Measurements from ENCODE around the gene HILPDA. TPM values are rescaled to one million over a fixed set of nuclear protein-coding genes. Genes with fewer than 3 reads are reported as not detected.
"Not testable (repeated sequence)": the region's sequence is repeated elsewhere in the genome, so short reads cannot be mapped to it uniquely, and the experiment has no call there.

The HILPDA gene
- total and polyA plus RNA-seq, 7 experiments from 2014 or later, result 2.4 to 39.5 (median 3.1) TPM

DNA sequence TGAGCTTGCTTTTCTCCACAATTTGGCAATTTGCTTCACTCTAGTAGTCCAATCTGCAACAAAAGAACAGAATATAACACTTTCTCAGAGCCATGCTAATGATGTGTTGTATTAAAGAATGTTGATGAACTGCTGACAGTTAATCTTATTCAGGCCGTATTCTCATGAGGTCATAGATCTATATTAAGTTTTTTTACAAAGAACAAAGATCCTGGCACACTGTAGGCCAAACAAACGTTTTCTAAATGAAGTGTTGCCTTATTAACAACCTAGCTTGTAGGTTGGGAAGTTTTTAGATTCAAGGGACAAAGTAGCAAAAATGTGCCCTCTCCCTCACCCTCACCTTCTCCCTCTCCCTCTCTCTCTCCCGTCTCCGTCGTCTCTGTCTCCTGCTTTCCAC lies 6.8 kb downstream of the HILPDA start:
- ATAC-seq, result no peak
- Histone ChIP-seq H3K4me1 (ENCODE audit: control insufficient read depth in 2 of 2, insufficient read depth in 2 of 2, low read length in 2 of 2) (peaks cover 3 to 11% of the 10 kb centered on the region in 2 donors), H3K27me3 (ENCODE audit: control insufficient read depth in 2 of 2, insufficient read depth in 2 of 2, low read length in 2 of 2) (no peaks in the 10 kb centered on the region), H3K27ac (ENCODE audit: low read depth, low read length) (no peak overlapping the region), H3K4me3 (ENCODE audit: low read length) (no peak overlapping the region), H3K36me3 (ENCODE audit: control insufficient read depth in 2 of 3, insufficient read depth in 3 of 3, low read length in 3 of 3) (no peaks in the 10 kb centered on the region), H3K9me3 (ENCODE audit: control insufficient read depth in 2 of 3, low read length in 3 of 3) (no peaks in the 10 kb centered on the region)
- Mint-ChIP-seq H3K4me3 (no peak overlapping the region), H3K9me3 (peaks cover 0 to 1% (median 0%) of the 10 kb centered on the region in 11 donors), H3K27ac (peak overlapping the region in 2 of 9 donors; percentile 31 to 67), H3K4me1 (peaks cover 7 to 28% (median 14%) of the 10 kb centered on the region in 7 donors), H3K36me3 (peaks cover 0 to 19% (median 0%) of the 10 kb centered on the region in 5 donors), H3K27me3 (no peaks in the 10 kb centered on the region)
- CTCF ChIA-PET, result interaction anchor here (0.6 to 4.1 kb wide), 4 partner anchors 31 to 1219 kb away, joined by 3 to 204 read pairs (median 8); partner anchors contain the start of gene IMPDH1
- POLR2A ChIA-PET, result no interaction called here
- intact Hi-C loops (cut with micrococcal nuclease), result no loop called here
- no peak for DNase-seq

DNA sequence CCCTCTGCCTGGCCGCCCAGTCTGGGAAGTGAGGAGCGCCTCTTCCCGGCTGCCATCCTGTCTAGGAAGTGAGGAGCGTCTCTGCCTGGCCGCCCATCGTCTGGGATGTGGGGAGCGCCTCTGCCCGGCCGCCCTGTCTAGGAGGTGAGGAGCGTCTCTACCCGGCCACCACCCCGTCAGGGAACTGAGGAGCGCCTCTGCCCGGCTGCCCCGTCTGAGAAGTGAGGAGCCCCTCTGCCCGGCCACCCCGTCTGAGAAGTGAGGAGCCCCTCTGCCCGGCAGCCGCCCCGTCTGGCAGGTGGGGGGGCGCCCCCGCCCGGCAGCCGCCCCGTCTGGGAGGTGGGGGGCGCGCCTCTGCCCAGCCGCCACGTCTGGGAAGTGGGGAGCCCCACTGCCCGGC lies 7.7 kb downstream of the HILPDA start:
- H3K27me3 Mint-ChIP-seq; H3K27ac ChIP-seq (ENCODE audit: low read depth, low read length); H3K4me3 ChIP-seq (ENCODE audit: low read length); H3K9me3 Mint-ChIP-seq; H3K27me3 ChIP-seq (ENCODE audit: control insufficient read depth in 2 of 2, insufficient read depth in 2 of 2, low read length in 2 of 2); POLR2A ChIA-PET; H3K36me3 ChIP-seq (ENCODE audit: control insufficient read depth in 2 of 3, insufficient read depth in 3 of 3, low read length in 3 of 3); H3K4me3 Mint-ChIP-seq; H3K9me3 ChIP-seq (ENCODE audit: control insufficient read depth in 2 of 3, low read length in 3 of 3); ATAC-seq; DNase-seq; intact Hi-C loops (cut with micrococcal nuclease); CTCF ChIA-PET; H3K27ac Mint-ChIP-seq: not testable (repeated sequence)
- peaks cover 0 to 17% (median 0%) of the 10 kb centered on the region in 5 donors for H3K36me3 Mint-ChIP-seq
- peaks cover 7 to 20% (median 8%) of the 10 kb centered on the region in 7 donors for H3K4me1 Mint-ChIP-seq
- peaks cover 3 to 11% of the 10 kb centered on the region in 2 donors for H3K4me1 ChIP-seq (ENCODE audit: control insufficient read depth in 2 of 2, insufficient read depth in 2 of 2, low read length in 2 of 2)

DNA sequence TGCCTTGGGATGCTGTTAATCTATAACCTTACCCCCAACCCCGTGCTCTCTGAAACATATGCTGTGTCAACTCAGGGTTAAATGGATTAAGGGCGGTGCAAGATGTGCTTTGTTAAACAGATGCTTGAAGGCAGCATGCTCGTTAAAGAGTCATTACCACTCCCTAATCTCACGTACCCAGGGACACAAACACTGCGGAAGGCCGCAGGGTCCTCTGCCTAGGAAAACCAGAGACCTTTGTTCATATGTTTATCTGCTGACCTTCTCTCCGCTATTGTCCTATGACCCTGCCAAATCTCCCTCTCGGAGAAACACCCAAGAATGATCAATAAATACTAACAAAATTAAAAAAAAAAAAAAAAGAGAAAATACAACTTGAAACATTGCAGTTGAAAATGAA lies 8.3 kb downstream of the HILPDA start:
- CTCF ChIA-PET, H3K27ac Mint-ChIP-seq: not testable (repeated sequence)

DNA sequence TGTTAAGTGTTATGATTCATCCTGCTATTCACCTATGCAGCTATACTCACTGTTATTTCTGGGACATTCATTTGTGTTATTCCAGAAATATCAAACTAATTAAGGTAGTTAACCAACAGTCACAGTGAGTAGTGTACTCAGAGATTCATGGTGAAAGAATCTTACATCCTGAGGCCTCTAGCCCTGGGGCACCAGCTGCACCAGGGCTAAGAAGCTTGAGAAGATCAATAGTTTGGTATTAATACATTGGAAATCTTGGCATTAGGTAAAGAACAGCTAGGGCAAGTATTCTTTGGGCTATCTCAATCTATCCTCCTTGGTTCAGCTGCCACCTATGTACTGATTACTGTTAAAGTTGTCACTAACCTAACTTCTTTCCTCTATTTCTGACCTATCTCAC lies 11.2 kb downstream of the HILPDA start:
- H3K27me3 Mint-ChIP-seq; H3K4me1 ChIP-seq (ENCODE audit: control insufficient read depth in 2 of 2, insufficient read depth in 2 of 2, low read length in 2 of 2); H3K27me3 ChIP-seq (ENCODE audit: control insufficient read depth in 2 of 2, insufficient read depth in 2 of 2, low read length in 2 of 2); CTCF ChIA-PET; H3K4me3 ChIP-seq (ENCODE audit: low read length); H3K36me3 Mint-ChIP-seq; ATAC-seq; H3K9me3 ChIP-seq (ENCODE audit: control insufficient read depth in 2 of 3, low read length in 3 of 3); H3K4me1 Mint-ChIP-seq; H3K4me3 Mint-ChIP-seq; POLR2A ChIA-PET; DNase-seq; H3K36me3 ChIP-seq (ENCODE audit: control insufficient read depth in 2 of 3, insufficient read depth in 3 of 3, low read length in 3 of 3); intact Hi-C loops (cut with micrococcal nuclease); H3K9me3 Mint-ChIP-seq; H3K27ac Mint-ChIP-seq; H3K27ac ChIP-seq (ENCODE audit: low read depth, low read length): not testable (repeated sequence)

More for the DNA sequence above, 8.3 kb downstream of the HILPDA start:
- H3K4me1 ChIP-seq (ENCODE audit: control insufficient read depth in 2 of 2, insufficient read depth in 2 of 2, low read length in 2 of 2); DNase-seq; H3K9me3 Mint-ChIP-seq; intact Hi-C loops (cut with micrococcal nuclease); H3K9me3 ChIP-seq (ENCODE audit: control insufficient read depth in 2 of 3, low read length in 3 of 3); POLR2A ChIA-PET; H3K36me3 ChIP-seq (ENCODE audit: control insufficient read depth in 2 of 3, insufficient read depth in 3 of 3, low read length in 3 of 3); H3K27me3 Mint-ChIP-seq; H3K27ac ChIP-seq (ENCODE audit: low read depth, low read length); H3K4me3 ChIP-seq (ENCODE audit: low read length); ATAC-seq; H3K27me3 ChIP-seq (ENCODE audit: control insufficient read depth in 2 of 2, insufficient read depth in 2 of 2, low read length in 2 of 2); H3K4me3 Mint-ChIP-seq: not testable (repeated sequence)
- peaks cover 7 to 14% (median 8%) of the 10 kb centered on the region in 7 donors for H3K4me1 Mint-ChIP-seq
- peaks cover 0 to 13% (median 0%) of the 10 kb centered on the region in 5 donors for H3K36me3 Mint-ChIP-seq

DNA sequence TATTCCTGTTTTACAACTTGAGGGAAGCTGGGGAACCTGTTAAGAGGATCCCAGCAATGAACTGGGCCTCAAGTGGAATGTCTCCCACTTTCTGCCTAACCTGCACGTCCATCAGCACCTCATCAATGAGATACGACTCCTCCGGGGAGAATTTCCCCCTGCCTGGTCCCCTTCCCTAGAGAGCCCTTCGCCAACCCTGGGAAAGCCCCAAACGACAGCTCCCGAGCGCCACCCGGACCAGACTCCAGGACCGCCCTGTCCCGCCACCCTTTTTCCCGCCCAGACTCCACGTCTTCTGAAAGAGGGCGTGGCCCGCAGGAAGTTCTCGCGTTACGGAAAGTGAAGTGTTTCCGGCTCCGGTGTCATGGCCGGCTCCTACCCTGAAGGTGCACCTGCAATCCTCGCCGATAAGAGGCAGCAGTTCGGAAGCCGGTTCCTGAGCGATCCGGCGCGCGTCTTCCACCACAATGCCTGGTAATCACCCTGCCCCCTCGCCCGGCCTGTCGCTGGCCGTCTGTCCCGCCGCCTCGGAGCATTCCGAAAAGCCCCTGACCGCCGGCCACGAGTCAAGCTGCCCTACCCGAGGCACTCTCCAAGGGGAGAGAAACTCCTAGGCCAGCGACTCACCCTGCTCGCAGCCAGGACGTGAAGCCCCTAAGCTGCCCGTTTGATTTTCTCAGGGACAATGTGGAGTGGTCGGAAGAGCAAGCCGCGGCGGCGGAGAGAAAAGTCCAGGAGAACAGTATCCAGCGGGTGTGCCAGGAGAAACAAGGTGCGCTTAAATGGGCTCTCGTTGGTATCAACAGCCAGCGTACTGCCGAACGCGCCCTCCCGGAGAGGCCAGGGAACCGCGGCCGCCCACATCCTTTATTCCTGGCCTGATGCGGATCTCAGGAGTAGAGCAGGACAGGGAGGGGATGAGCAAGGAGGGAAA lies 21.0 kb downstream of the HILPDA start, which contains the start of gene METTL2B:
TSS of gene METTL2B (plus strand) at position 347 of the 934 bp plus-strand sequence. CDS start at position 365, 18 bp downstream.
- H3K9me3 Mint-ChIP-seq; CTCF ChIA-PET; H3K9me3 ChIP-seq (ENCODE audit: control insufficient read depth in 2 of 3, low read length in 3 of 3); H3K27me3 Mint-ChIP-seq; H3K27me3 ChIP-seq (ENCODE audit: control insufficient read depth in 2 of 2, insufficient read depth in 2 of 2, low read length in 2 of 2); H3K36me3 Mint-ChIP-seq; H3K4me1 ChIP-seq (ENCODE audit: control insufficient read depth in 2 of 2, insufficient read depth in 2 of 2, low read length in 2 of 2): not testable (repeated sequence)
- H3K4me3 Mint-ChIP-seq, result peak within 1 kb of the TSS; percentile 94 to 100 (median 98)
- peak within 1 kb of the TSS; percentile 89 to 98 (median 97) for H3K27ac Mint-ChIP-seq
- Histone ChIP-seq H3K4me3 (ENCODE audit: low read length) (peak within 1 kb of the TSS; percentile 74), H3K36me3 (ENCODE audit: control insufficient read depth in 2 of 3, insufficient read depth in 3 of 3, low read length in 3 of 3) (peaks cover 0 to 11% (median 0%) of the 10 kb centered on the region in 3 experiments), H3K27ac (ENCODE audit: low read depth, low read length) (peak within 1 kb of the TSS; percentile 86)
- H3K4me1 Mint-ChIP-seq, result peaks cover 12 to 35% (median 29%) of the 10 kb centered on the region in 7 donors
- intact Hi-C loops (cut with micrococcal nuclease), result loop anchor here (1.0 to 5.0 kb wide), 7 partner anchors 21 to 386 kb away; partner anchors contain the start of genes ATP6V1F (in 2 of the 2), HILPDA (in 2 of the 2), RBM28 (in 2 of the 2) and CALU (in 1 of the 2)
- POLR2A ChIA-PET, result interaction anchor here (1.0 to 1.6 kb wide), 3 partner anchors 21 to 386 kb away, joined by 3 to 5 read pairs (median 4); partner anchors contain the start of genes ATP6V1F and HILPDA
- ATAC-seq (peak; percentile 98), DNase-seq (peak; percentile 66 to 92 (median 87))

DNA sequence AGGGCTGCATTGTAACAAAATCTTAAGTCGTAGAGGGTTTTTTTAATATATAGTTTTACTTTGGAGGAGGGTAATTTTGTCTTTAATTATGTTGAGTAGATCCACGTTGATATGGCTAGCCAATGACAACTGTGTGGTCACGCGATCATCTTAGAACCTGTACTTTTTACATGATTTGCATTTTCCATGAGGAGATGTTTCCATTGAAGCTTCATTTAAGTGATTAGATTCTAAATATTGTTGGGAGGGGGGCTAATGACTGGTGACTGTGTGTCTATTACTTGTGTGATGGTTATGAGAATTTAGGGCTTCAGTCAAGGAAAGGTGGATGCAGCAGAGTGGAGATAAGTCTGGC lies 21.6 kb downstream of the HILPDA start:
- H3K36me3 Mint-ChIP-seq; H3K9me3 ChIP-seq (ENCODE audit: control insufficient read depth in 2 of 3, low read length in 3 of 3); H3K27me3 ChIP-seq (ENCODE audit: control insufficient read depth in 2 of 2, insufficient read depth in 2 of 2, low read length in 2 of 2); H3K9me3 Mint-ChIP-seq; H3K4me1 ChIP-seq (ENCODE audit: control insufficient read depth in 2 of 2, insufficient read depth in 2 of 2, low read length in 2 of 2); H3K27me3 Mint-ChIP-seq; CTCF ChIA-PET; ATAC-seq: not testable (repeated sequence)
- DNase-seq, result peak in 1 of 9 donors; percentile 9
- POLR2A ChIA-PET, result interaction anchor here (1.6 kb wide), 1 partner anchor 385 kb away, joined by 5 read pairs; the partner anchor contains the start of gene ATP6V1F
- Histone ChIP-seq H3K36me3 (ENCODE audit: control insufficient read depth in 2 of 3, insufficient read depth in 3 of 3, low read length in 3 of 3) (peaks cover 0 to 11% (median 0%) of the 10 kb centered on the region in 3 experiments), H3K27ac (ENCODE audit: low read depth, low read length) (peak overlapping the region; percentile 86), H3K4me3 (ENCODE audit: low read length) (peak overlapping the region; percentile 74)
- intact Hi-C loops (cut with micrococcal nuclease), result loop anchor here in 1 of 2 donors (2.0 to 5.0 kb wide), 2 partner anchors 70 to 385 kb away; partner anchors contain the start of genes ATP6V1F and IMPDH1
- Mint-ChIP-seq H3K27ac (peak overlapping the region; percentile 89 to 98 (median 97)), H3K4me3 (peak overlapping the region; percentile 94 to 100 (median 98)), H3K4me1 (peaks cover 12 to 35% (median 29%) of the 10 kb centered on the region in 7 donors)
